HG02981 (cell line): ENCODE measurements around the gene BAG2.

Source experiments
- ATAC-seq: cut with Tn5 transposase; IDR thresholded peaks from one replicate; pipeline ENCODE4 v1.9.1; 2021; ENCODE audit warnings: mild to moderate bottlenecking, moderate library complexity; ENCODE audit not compliant: unreplicated experiment

Gene BAG2

GRCh38 chr6:57172136-57173055 is at the start of gene BAG2:
Gene BAG2, plus strand, starts transcription at chr6:57172326. Its CDS starts 372 bp downstream, at chr6:57172698.
- ATAC-seq: peak; percentile 85

GRCh38 chr6:57123111-57123510 is 49.0 kb upstream of the BAG2 start:
- ATAC-seq: no peak

GRCh38 chr6:57127763-57128162 is 44.4 kb upstream of the BAG2 start:
- ATAC-seq: no peak

GRCh38 chr6:57130661-57131177 is 41.4 kb upstream of the BAG2 start:
- ATAC-seq: no peak

GRCh38 chr6:57134954-57135353 is 37.2 kb upstream of the BAG2 start:
- no peak for ATAC-seq

- ATAC-seq: no peak
These were observed 36.2 kb upstream of the BAG2 start for GRCh38 chr6:57135885-57136284.

- no peak for ATAC-seq
These were observed 34.8 kb upstream of the BAG2 start for GRCh38 chr6:57137350-57137749.

GRCh38 chr6:57138026-57138425 is 34.1 kb upstream of the BAG2 start:
- no peak for ATAC-seq

- no peak for ATAC-seq
These were observed 30.5 kb upstream of the BAG2 start for GRCh38 chr6:57141451-57142177.

GRCh38 chr6:57142178-57142525 is 30.0 kb upstream of the BAG2 start:
- no peak for ATAC-seq

- ATAC-seq: no peak
These were observed 28.4 kb upstream of the BAG2 start for GRCh38 chr6:57143690-57144089.

GRCh38 chr6:57147401-57147800 is 24.7 kb upstream of the BAG2 start:
- ATAC-seq: no peak

- ATAC-seq: no peak
These were observed 23.9 kb upstream of the BAG2 start for GRCh38 chr6:57147955-57148858.

GRCh38 chr6:57158658-57159057 is 13.5 kb upstream of the BAG2 start:
- ATAC-seq: no peak

- no peak for ATAC-seq
These were observed 13.0 kb upstream of the BAG2 start for GRCh38 chr6:57159127-57159526.

- no peak for ATAC-seq
These were observed 10.1 kb upstream of the BAG2 start for GRCh38 chr6:57162028-57162427.

GRCh38 chr6:57162516-57162915 is 9.6 kb upstream of the BAG2 start:
- no peak for ATAC-seq

GRCh38 chr6:57163956-57164355 is 8.2 kb upstream of the BAG2 start:
- no peak for ATAC-seq

- no peak for ATAC-seq
These were observed 7.0 kb upstream of the BAG2 start for GRCh38 chr6:57165080-57165479.

- no peak for ATAC-seq
These were observed 1.1 kb downstream of the BAG2 start for GRCh38 chr6:57173056-57173885.
